ENCODE measurements around the gene MRPL33.

Gene MRPL33

GRCh38 chr2:27810455-27810854, 38.9 kb downstream of the MRPL33 start:
- DNase-seq = no peak

DNA sequence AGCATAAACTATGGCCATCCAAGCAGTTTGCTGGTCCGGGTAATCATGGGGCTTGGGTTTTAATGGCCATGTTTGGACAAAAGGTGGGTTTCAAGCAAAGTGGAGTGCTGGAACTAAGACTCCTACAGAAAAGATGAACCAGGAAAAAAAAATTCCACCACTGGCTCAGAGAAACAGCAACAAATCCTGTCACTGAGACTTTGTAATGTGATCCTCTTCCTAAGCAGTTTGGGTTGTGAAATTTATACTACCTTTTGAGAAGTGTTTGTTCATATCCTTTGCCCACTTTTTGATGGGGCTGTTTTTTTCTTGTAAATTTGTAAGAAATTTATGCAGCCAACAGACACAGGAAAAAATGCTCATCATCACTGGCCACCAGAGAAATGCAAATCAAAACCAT, 40.2 kb downstream of the MRPL33 start:
- DNase-seq = no peak

DNA sequence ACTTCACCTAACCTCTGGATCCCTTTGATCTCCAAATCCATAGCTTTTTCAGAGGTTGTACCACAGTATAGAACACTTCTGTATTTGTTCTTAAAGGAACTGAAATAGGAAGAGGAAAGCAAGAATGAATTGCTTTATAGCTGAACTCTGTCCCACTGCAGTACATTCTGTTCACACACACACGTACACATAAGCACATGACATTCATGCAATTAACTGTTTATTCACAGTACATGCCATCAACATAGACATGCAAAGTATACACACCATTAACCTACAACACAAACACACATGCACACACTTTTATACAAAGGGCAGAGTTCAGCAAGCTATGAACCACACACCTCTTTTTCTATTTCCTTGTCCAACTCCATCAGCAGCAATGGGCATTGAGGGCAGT, 43.2 kb downstream of the MRPL33 start:
- no peak for DNase-seq

DNA sequence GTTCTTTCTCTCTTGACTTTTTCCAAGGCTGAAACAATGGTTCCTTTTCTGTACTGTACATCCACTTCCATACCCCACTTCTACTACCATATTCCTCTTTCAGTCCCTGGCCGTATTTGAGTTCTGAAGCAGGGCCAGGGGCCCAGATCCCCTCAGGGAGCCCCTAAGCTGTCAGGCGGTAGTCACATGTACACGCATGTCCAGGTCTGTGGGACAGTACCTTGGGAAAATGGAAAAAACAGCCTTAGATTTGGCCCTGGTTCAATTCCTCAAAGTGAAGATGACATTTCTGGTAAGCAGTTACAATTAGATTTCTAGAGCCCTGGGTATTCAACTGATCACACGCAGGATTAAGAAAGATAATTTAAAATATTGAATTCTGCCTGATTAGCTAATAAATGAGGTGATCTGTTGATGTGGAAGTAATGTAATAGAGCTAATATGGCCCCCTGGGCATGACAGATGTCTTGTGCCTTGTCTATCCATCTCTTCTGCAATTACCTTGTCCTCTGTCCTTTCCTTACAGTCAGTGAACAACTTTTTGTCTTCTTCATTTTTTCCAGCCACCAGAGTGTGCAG, 44.4 kb downstream of the MRPL33 start:
- no peak for DNase-seq

- no peak for DNase-seq
These were observed 50.5 kb downstream of the MRPL33 start for GRCh38 chr2:27822049-27822448.

- no peak for DNase-seq
These were observed 51.6 kb downstream of the MRPL33 start for GRCh38 chr2:27823135-27823534.

GRCh38 chr2:27823569-27823968, 52.0 kb downstream of the MRPL33 start:
- no peak for DNase-seq

GRCh38 chr2:27824401-27824800, 52.9 kb downstream of the MRPL33 start:
- DNase-seq = no peak

DNA sequence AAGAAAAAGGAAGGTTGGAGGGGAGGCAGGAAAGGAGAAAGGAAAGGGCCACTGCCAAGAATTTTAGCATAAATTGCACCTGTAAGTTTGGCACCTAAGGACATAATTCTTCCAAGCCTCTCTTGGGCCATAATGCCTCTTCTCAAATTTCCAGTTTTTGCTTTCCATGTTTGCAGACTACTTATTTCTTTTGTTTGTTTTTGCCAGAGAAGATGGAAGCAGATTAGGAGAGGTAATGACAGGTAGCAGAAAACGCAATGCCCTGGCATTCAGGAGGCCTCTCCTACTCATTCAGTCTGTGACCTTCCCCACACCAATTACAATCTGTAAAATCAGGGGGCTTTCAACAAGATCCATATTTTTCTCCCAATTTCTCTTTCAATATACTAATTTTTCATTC, 56.8 kb downstream of the MRPL33 start:
- DNase-seq = no peak
